H1 (cell line): ENCODE measurements around the gene PCNX1. TPM values are rescaled to one million over a fixed set of nuclear protein-coding genes. Genes with fewer than 3 reads are reported as not detected.

Source experiments
- CTCF ChIA-PET: fragments of 300-600 bp; sonication (Branson Sonifier 250); formaldehyde crosslinking; loops from one replicate; lab custom pipeline; 2021; ENCODE audit not compliant: partially characterized antibody; lab: Charles Lee
- POLR2A ChIA-PET: fragments of 300-600 bp; sonication (Branson Sonifier 250); formaldehyde crosslinking; loops from one replicate; lab custom pipeline; 2021; ENCODE audit warnings: inconsistent platforms; ENCODE audit not compliant: partially characterized antibody; lab: Charles Lee
- DNase-seq, 2 experiments: peaks; one replicate each; pipeline versions ENCODE4 v3.0.0 to v3.0.0-alpha.2; 2010 to 2022; ENCODE audit warnings: low spot score in 2 of 2, low read depth in 1 of 2, mixed read lengths in 1 of 2
- FAIRE-seq: peaks from 2 replicates; lab custom pipeline; 2011; peaks lifted over from hg19 to GRCh38; lab: Jason Lieb, UNC
- H2AFZ ChIP-seq: 2 replicates; pipeline ENCODE4 v1.8.1; 2012; ENCODE audit warnings: low read length, inconsistent platforms
- H2AK5ac ChIP-seq: 2 replicates; pipeline ENCODE4 v1.6.1; 2013; ENCODE audit warnings: low read depth, low read length
- H2BK120ac ChIP-seq: replicated peaks from 2 replicates; pipeline ENCODE3; 2013; ENCODE audit warnings: low read depth, low read length, inconsistent platforms
- H2BK12ac ChIP-seq: 2 replicates; pipeline ENCODE4 v1.6.1; 2013; ENCODE audit warnings: low read depth, low read length
- H2BK15ac ChIP-seq: 2 replicates; pipeline ENCODE4 v1.6.1; 2013; ENCODE audit warnings: low read length
- H2BK20ac ChIP-seq: 2 replicates; pipeline ENCODE4 v1.6.1; 2013; ENCODE audit warnings: low read length
- H2BK5ac ChIP-seq: 2 replicates; pipeline ENCODE4 v1.6.1; 2013; ENCODE audit warnings: low read depth, low read length
- H3K14ac ChIP-seq: 2 replicates; pipeline ENCODE4 v1.6.1; 2013; ENCODE audit warnings: inconsistent platforms; ENCODE audit not compliant: insufficient read length
- H3K18ac ChIP-seq: 2 replicates; pipeline ENCODE4 v1.6.1; 2013; ENCODE audit warnings: low read length; ENCODE audit errors: extremely low read depth
- H3K23ac ChIP-seq: 2 replicates; pipeline ENCODE4 v1.6.1; 2013; ENCODE audit warnings: inconsistent platforms; ENCODE audit not compliant: insufficient read length
- H3K23me2 ChIP-seq: 2 replicates; pipeline ENCODE4 v1.6.1; 2013; ENCODE audit warnings: low read depth, low read length
- H3K27ac ChIP-seq: 2 replicates; pipeline ENCODE4 v1.6.1; 2011; ENCODE audit warnings: low read depth, low read length, inconsistent platforms
- H3K27me3 ChIP-seq, 4 experiments: replicated peaks in 1 of 4; 1 replicate in 1 of 4; 2 replicates in 3 of 4; pipeline versions ENCODE4 v1.6.1 to v1.8.1; 2011 to 2013; ENCODE audit warnings: low read length in 3 of 4, mild to moderate bottlenecking in 3 of 4, inconsistent platforms in 2 of 4, mixed read lengths in 2 of 4, moderate library complexity in 1 of 4; ENCODE audit not compliant: control insufficient read depth in 3 of 4, insufficient read depth in 3 of 4; ENCODE audit errors: extremely low read depth in 1 of 4
- H3K36me3 ChIP-seq, 4 experiments: 2 replicates each; pipeline versions ENCODE4 v1.6.1 to v1.8.1; 2011 to 2013; ENCODE audit warnings: mild to moderate bottlenecking in 4 of 4, low read length in 3 of 4, moderate library complexity in 2 of 4, control low read depth in 1 of 4, inconsistent platforms in 1 of 4; ENCODE audit not compliant: insufficient read depth in 4 of 4, control insufficient read depth in 2 of 4
- H3K4ac ChIP-seq: replicated peaks from 2 replicates; pipeline ENCODE3; 2013; ENCODE audit warnings: low read length, low read depth, mixed read lengths, inconsistent platforms; ENCODE audit not compliant: insufficient read length
- H3K4me1 ChIP-seq, 4 experiments: replicated peaks in 1 of 4; 1 replicate in 1 of 4; 2 replicates in 3 of 4; pipeline versions ENCODE4 v1.6.1 to v1.8.1; 2011 to 2013; ENCODE audit warnings: low read length in 3 of 4, inconsistent platforms in 2 of 4, mixed read lengths in 1 of 4; ENCODE audit not compliant: insufficient read depth in 4 of 4, control insufficient read depth in 3 of 4
- H3K4me2 ChIP-seq, 2 experiments: 2 replicates each; pipeline versions ENCODE4 v1.6.1 to v1.8.1; 2011 to 2013; ENCODE audit warnings: low read depth in 2 of 2, low read length in 2 of 2, control low read depth in 1 of 2, inconsistent platforms in 1 of 2, mild to moderate bottlenecking in 1 of 2; ENCODE audit not compliant: insufficient read depth in 1 of 2
- H3K4me3 ChIP-seq, 4 experiments: fragments of 200-600, 300-600 bp in 1 of 4; sonication (generic), shearing (Covaris generic), sonication (Bioruptor Twin) in 1 of 4; 2 replicates each; pipeline versions ENCODE4 v1.5.1 to v1.8.1; 2011 to 2016; ENCODE audit warnings: low read length in 4 of 4, low read depth in 3 of 4, control low read depth in 2 of 4, inconsistent platforms in 2 of 4, mild to moderate bottlenecking in 2 of 4, mixed read lengths in 1 of 4, moderate library complexity in 1 of 4; ENCODE audit not compliant: insufficient read depth in 2 of 4; ENCODE audit errors: extremely low read depth in 1 of 4
- H3K56ac ChIP-seq: replicated peaks from 2 replicates; pipeline ENCODE3; 2013; ENCODE audit warnings: low read depth, mild to moderate bottlenecking, mixed read lengths, low read length, inconsistent platforms; ENCODE audit not compliant: insufficient read length
- H3K79me1 ChIP-seq: 2 replicates; pipeline ENCODE4 v1.6.1; 2013; ENCODE audit warnings: low read depth, low read length, control low read depth
- H3K79me2 ChIP-seq, 2 experiments: 2 replicates each; pipeline versions ENCODE4 v1.6.1 to v1.8.1; 2012 to 2013; ENCODE audit warnings: low read length in 2 of 2, mild to moderate bottlenecking in 2 of 2, inconsistent platforms in 1 of 2; ENCODE audit not compliant: insufficient read depth in 2 of 2, control insufficient read depth in 1 of 2
- H3K9ac ChIP-seq, 4 experiments: replicated peaks in 1 of 4; 1 replicate in 1 of 4; 2 replicates in 3 of 4; pipeline versions ENCODE4 v1.6.1 to v1.8.1; 2011 to 2013; ENCODE audit warnings: low read depth in 3 of 4, low read length in 3 of 4, control low read depth in 2 of 4, mild to moderate bottlenecking in 2 of 4, moderate library complexity in 2 of 4, inconsistent platforms in 1 of 4; ENCODE audit errors: extremely low read depth in 1 of 4
- H3K9me3 ChIP-seq, 2 experiments: 2 replicates each; pipeline versions ENCODE4 v1.6.1 to v1.8.1; 2012 to 2013; ENCODE audit warnings: mild to moderate bottlenecking in 2 of 2, moderate library complexity in 2 of 2, control low read depth in 1 of 2, inconsistent platforms in 1 of 2, low read depth in 1 of 2, low read length in 1 of 2, mixed read lengths in 1 of 2; ENCODE audit not compliant: insufficient read depth in 2 of 2
- H4K20me1 ChIP-seq, 2 experiments: replicated peaks in 1 of 2; 2 replicates each; pipeline versions ENCODE3 to v1.8.1; 2011 to 2013; ENCODE audit warnings: inconsistent platforms in 2 of 2, low read length in 2 of 2, mild to moderate bottlenecking in 1 of 2; ENCODE audit not compliant: insufficient read depth in 2 of 2, control insufficient read depth in 1 of 2
- H4K5ac ChIP-seq: 2 replicates; pipeline ENCODE4 v1.6.1; 2013; ENCODE audit warnings: low read length, low read depth, mixed read lengths, inconsistent platforms; ENCODE audit not compliant: insufficient read length
- H4K8ac ChIP-seq: 2 replicates; pipeline ENCODE4 v1.8.0; 2013; ENCODE audit warnings: mild to moderate bottlenecking, moderate library complexity, low read length, inconsistent platforms; ENCODE audit not compliant: insufficient read depth; ENCODE audit errors: extremely low read depth
- H4K91ac ChIP-seq: replicated peaks from 2 replicates; pipeline ENCODE3; 2013; ENCODE audit warnings: low read length, mixed read lengths, inconsistent platforms; ENCODE audit not compliant: insufficient read length
- CEBPB ChIP-seq: IDR thresholded peaks from 2 replicates; pipeline ENCODE4 v1.6.1; 2012; ENCODE audit warnings: low read depth, low read length
- GABPA ChIP-seq: IDR thresholded peaks from 2 replicates; pipeline ENCODE4 v1.6.1; 2011; ENCODE audit warnings: mild to moderate bottlenecking, low read length, moderate library complexity, borderline replicate concordance; ENCODE audit not compliant: insufficient read depth
- GTF2F1 ChIP-seq: IDR thresholded peaks from 2 replicates; pipeline ENCODE4 v1.6.1; 2012; ENCODE audit warnings: low read depth, low read length, improper control_type of control experiment, borderline replicate concordance
- NRF1 ChIP-seq: IDR thresholded peaks from 2 replicates; pipeline ENCODE4 v1.6.1; 2011; ENCODE audit warnings: mild to moderate bottlenecking, low read depth, low read length, improper control_type of control experiment
- SIN3A ChIP-seq, 2 experiments: IDR thresholded peaks in 1 of 2; conservative IDR thresholded peaks in 1 of 2; 2 replicates each; pipeline ENCODE4 v1.6.1; 2011 to 2012; ENCODE audit warnings: low read length in 2 of 2, improper control_type of control experiment in 1 of 2, low read depth in 1 of 2, mild to moderate bottlenecking in 1 of 2
- WGBS, 2 experiments: shearing (Covaris generic) in 1 of 2; methylation state at CpG; one replicate each; pipeline versions ENCODE4 v1.1.6 to v1.1.7; 2013 to 2015; ENCODE audit warnings: low lambda C conversion rate in 2 of 2, mixed read lengths in 2 of 2, inconsistent platforms in 1 of 2, low coverage in 1 of 2, missing lambda C conversion rate in 1 of 2; ENCODE audit not compliant: insufficient replicate concordance in 2 of 2, insufficient coverage in 1 of 2, insufficient read length in 1 of 2; ENCODE audit errors: extremely low coverage in 1 of 2, missing lambda C conversion rate in 1 of 2; 5-methylcytosine and 5-hydroxymethylcytosine counted together
- polyA plus RNA-seq, 7 experiments: library from polyadenylated mRNA; depleted of rRNA in 3 of 7; stranded (reverse) in 5 of 7; unstranded in 2 of 7; fragments of >200 nt in 5 of 7; fragments of 200-250 nt in 2 of 7; gene quantifications; 1 replicate in 5 of 7; 2 replicates in 1 of 7; 4 replicates in 1 of 7; pipeline versions ENCODE4 v1.2.1 to v1.2.3, GENCODE V29; 2011 to 2013; ENCODE audit warnings: missing spikeins in 2 of 7, mixed read lengths in 2 of 7
- total RNA-seq: library from RNA; stranded (reverse); fragmentation: NEBNext Ultra II Directional; extraction: Animal tissue kit (Norgen Biotek cat#: 25700); gene quantifications from 2 replicates; pipeline ENCODE4 v1.2.1, GENCODE V29; 2021

PCNX1 gene
- total and polyA plus RNA-seq, 2 of the 8 experiments (the other 6 are each of a cell fraction or from before 2014, with no cell fraction given): 37.7 to 53.2 TPM

GRCh38 chr14:70889555-70889954, 17.7 kb upstream of the PCNX1 start:
- H3K23ac ChIP-seq: no peak overlapping the region
- no peaks in the 10 kb centered on the region for H3K79me2 ChIP-seq
- H3K18ac ChIP-seq: no peak overlapping the region
- no peak overlapping the region for H2AFZ ChIP-seq
- WGBS, 2 experiments: 85% methylated on average over 5 of the region's 5 CpGs; no CpG with 5 or more reads in 1 of the 2 experiments
- no peaks in the 10 kb centered on the region for H4K20me1 ChIP-seq
- H2BK120ac ChIP-seq: no peak overlapping the region
- H4K5ac ChIP-seq: no peak overlapping the region
- POLR2A ChIA-PET: no interaction called here
- H2BK5ac ChIP-seq: no peak overlapping the region
- H3K36me3 ChIP-seq: no peaks in the 10 kb centered on the region
- H3K4ac ChIP-seq: no peak overlapping the region
- H3K9me3 ChIP-seq: no peaks in the 10 kb centered on the region
- no peak overlapping the region for H4K91ac ChIP-seq
- H3K4me2 ChIP-seq: no peak overlapping the region
- H3K79me1 ChIP-seq: no peaks in the 10 kb centered on the region
- CTCF ChIA-PET: interaction anchor here (1.6 kb wide), 1 partner anchor 88 kb away, joined by 3 read pairs; no protein-coding TSS in a partner anchor
- no peak overlapping the region for H2BK15ac ChIP-seq
- no peak overlapping the region for H3K4me3 ChIP-seq
- no peak overlapping the region for H3K14ac ChIP-seq
- no peak overlapping the region for H3K27ac ChIP-seq
- TF ChIP-seq SIN3A (conservative IDR thresholded peaks at IDR 0.05 in 1 of 2, IDR thresholded peaks at IDR 0.05 in 1 of 2; ENCODE audit: low read depth in 1 of 2, low read length in 2 of 2): no peak
- TF ChIP-seq GABPA: no peak
- TF ChIP-seq CEBPB: no peak
- TF ChIP-seq NRF1: no peak
- no peak for TF ChIP-seq GTF2F1
- no peak overlapping the region for H2BK20ac ChIP-seq
- no peak overlapping the region for H3K56ac ChIP-seq
- H2AK5ac ChIP-seq: no peak overlapping the region
- no peak overlapping the region for H2BK12ac ChIP-seq
- FAIRE-seq (no peak), DNase-seq (no peak)
- H4K8ac ChIP-seq: no peak overlapping the region; the same call in 1 of the 2 replicates
- H3K23me2 ChIP-seq: no peaks in the 10 kb centered on the region
- peaks cover 0 to 7% (median 3%) of the 10 kb centered on the region in 4 experiments; a peak in 4 of 7 replicates for H3K4me1 ChIP-seq
- H3K9ac ChIP-seq: no peak overlapping the region
- H3K27me3 ChIP-seq: no peaks in the 10 kb centered on the region
